GM12872 (cell line): ENCODE measurements around the gene OSBPL1A.

Experiments used
- TF ChIP-seq, protein P1 (sequence below): IDR thresholded peaks from 3 replicates; pipeline ENCODE4 v1.5.1; 2011; ENCODE audit warnings: low read depth, mild to moderate bottlenecking, low read length, moderate library complexity; ENCODE audit not compliant: insufficient read depth

Gene OSBPL1A

DNA sequence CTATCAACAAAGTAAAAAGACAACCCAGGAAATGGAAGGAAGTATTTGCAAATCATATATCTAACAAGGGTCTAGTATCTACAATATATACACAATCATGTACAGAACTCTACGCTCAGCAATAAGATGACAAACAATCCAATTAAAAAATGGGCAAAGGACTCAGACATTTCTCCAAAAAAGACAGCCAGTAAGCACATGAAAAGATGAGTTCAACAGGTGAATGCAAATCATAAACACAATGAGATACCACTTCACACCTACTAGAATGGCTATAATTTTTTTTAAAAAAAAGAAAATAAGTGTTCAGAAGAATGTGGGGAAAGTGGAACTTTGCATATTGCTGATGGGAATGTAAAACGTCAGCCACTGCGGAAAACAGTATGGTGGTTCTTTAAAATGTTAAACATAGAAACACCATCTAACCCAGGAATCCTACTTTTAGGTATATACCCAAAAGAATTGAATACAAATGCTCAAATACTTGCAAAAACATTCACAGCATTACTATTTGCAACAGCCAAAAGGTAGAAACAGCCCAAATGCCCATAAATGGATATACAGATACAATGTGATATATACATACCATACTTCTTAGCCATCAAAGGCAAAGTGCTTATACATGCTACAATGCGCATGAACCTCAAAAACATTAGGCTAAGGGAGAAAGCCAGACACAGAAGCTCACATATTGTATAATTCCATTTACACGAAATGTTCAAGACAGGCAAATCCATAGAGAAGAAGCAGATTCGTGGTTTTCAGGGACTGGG is 137.6 kb downstream of the OSBPL1A start:
- TF ChIP-seq, protein P1, sequence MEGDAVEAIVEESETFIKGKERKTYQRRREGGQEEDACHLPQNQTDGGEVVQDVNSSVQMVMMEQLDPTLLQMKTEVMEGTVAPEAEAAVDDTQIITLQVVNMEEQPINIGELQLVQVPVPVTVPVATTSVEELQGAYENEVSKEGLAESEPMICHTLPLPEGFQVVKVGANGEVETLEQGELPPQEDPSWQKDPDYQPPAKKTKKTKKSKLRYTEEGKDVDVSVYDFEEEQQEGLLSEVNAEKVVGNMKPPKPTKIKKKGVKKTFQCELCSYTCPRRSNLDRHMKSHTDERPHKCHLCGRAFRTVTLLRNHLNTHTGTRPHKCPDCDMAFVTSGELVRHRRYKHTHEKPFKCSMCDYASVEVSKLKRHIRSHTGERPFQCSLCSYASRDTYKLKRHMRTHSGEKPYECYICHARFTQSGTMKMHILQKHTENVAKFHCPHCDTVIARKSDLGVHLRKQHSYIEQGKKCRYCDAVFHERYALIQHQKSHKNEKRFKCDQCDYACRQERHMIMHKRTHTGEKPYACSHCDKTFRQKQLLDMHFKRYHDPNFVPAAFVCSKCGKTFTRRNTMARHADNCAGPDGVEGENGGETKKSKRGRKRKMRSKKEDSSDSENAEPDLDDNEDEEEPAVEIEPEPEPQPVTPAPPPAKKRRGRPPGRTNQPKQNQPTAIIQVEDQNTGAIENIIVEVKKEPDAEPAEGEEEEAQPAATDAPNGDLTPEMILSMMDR, result no peak

DNA sequence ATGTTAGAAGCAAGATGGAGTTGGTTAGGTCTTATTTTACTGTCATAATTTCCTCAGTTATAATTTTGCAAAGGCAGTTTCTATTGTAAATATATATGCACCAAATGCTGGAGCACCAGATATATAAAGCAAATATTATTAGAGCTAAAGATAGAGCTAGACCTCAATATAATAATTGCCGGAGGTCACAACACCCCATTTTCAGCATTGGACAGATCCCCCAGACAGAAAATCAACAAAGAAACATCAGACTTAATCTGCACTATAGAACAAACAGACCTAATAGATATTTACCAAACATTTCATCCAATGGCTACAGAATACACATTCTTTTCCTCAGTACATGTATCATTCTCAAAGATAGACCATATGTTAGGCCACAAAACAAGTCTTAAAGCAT is 143.6 kb downstream of the OSBPL1A start:
- TF ChIP-seq, protein P1, result no peak

DNA sequence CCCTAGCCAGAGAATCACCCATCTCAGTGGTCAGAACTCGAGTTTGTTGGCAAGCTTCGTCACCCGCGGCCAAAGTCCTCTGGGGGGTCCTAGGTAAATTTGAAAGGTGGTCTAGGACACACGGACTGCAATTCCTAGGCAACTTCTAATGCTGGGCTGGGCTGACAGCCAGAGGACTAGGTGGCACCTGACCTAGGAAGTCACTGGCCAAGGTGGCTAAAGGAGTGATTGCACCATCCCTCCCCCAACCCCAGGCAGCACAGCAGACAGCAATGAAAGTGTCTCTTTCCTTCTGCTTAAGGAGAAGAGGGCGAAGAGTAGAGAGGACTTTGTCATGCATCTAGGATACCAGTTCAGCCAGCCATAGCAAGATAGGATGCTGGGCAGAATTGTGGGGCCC is 147.9 kb downstream of the OSBPL1A start:
- TF ChIP-seq, protein P1, result no peak

DNA sequence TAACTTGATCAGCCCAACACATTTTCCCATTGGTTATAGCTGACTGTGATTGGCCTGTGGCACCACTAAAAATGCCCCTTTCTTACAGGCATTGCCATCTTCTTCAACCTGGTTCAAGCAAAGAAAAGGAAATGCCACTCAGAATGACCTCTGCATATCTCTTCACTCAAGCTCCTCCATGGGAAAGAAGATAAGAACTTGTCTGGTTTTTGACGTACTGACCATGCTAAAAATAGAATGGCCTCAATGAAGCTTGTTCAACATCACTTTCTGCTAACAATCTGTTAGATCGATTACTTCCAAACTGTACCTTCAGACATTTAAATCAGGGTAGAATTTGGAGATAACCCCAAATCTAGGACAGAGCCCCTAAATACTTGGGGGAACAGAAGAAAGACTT is 149.3 kb downstream of the OSBPL1A start:
- TF ChIP-seq, protein P1, result no peak

DNA sequence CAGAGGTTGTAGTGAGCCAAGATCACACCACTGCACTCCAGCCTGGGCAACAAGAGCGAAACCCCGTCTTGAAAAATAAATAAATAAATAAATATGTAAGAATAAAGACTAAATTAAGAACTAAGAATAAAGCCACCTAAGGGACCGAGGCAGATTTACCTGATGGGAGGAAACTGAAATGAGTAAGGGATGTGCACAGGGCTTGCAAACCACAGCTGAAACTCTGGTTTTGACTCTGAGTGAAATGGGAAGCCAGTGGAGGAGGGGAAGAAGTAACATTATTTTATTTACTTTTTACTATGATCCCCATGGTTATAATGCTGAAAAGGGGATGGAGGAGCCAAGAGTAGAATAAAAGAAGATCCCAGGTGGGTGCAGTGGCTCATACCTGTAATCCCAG is 151.5 kb downstream of the OSBPL1A start:
- TF ChIP-seq, protein P1, result no peak

DNA sequence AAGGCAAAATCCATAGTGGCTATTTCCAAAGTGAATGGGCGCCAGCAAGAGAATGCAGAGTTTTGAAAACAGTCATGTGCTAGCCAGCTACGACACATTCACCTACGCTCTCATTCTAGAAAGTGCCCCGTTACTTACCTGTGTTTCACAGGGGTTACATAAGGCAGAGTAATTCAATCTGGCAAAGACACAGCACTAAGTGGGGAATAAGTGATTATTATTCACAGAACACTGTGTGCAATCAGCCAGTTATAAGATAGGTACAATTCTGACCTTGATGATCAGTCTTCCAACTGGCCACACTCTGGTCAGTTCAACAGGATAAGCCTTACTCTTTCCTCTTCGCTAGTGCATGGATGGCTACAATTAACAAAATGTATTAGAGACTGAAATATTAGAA is 152.9 kb downstream of the OSBPL1A start:
- TF ChIP-seq, protein P1, result no peak

DNA sequence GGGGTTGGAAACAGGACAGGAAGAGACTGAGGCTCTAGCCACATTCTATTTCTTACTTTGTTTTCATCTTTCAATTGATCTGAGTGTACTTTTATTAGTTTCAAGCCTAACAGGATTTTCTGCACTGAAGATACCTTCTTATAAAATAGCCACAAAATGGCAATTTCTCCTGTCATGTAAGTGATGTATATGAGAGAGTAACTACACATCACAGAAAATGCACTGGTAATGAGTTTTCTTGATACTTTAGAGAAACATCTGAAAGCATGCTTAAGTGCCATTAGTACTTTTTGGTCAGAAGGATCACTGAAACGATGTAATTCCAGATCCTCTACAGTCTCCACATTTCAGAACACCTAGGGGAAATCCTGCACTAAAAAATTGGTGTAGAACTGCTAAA is 153.9 kb downstream of the OSBPL1A start:
- TF ChIP-seq, protein P1, result no peak

DNA sequence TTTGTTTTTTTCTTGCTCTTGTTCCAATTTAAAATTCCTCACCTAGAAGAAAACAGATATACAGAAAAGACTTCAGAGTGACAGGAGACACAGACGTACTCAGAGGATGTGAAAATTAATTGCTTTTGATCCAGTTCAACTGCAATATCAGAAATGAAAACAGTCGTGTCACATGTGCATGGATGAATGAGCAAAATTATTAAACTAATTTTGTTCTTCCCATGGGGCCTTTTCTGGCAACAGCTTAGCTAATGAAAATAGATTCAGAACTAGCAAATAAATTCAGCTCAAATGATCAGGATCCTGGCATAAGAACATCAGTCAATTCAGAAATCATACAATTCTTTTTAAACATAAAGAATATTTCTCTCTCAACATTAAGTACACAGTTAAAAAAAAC is 158.3 kb downstream of the OSBPL1A start:
- TF ChIP-seq, protein P1, result no peak
